ENCODE measurements around the gene CACNB4.
"Not testable (repeated sequence)": the region's sequence is repeated elsewhere in the genome, so short reads cannot be mapped to it uniquely, and the experiment has no call there.

Gene CACNB4

GRCh38 chr2:152050915-152051314 is 47.9 kb downstream of the CACNB4 start:
- DNase-seq (ENCODE audit: low read depth in 2 of 2): no peak

GRCh38 chr2:152050341-152050740 is 48.5 kb downstream of the CACNB4 start:
- no peak for DNase-seq (ENCODE audit: low read depth in 2 of 2)

GRCh38 chr2:152049541-152049940 is 49.3 kb downstream of the CACNB4 start:
- DNase-seq (ENCODE audit: low read depth in 2 of 2): no peak

- DNase-seq (ENCODE audit: low read depth in 2 of 2): no peak
Measured at GRCh38 chr2:152047824-152048471, 50.9 kb downstream of the CACNB4 start.

GRCh38 chr2:152046940-152047339 is 51.9 kb downstream of the CACNB4 start:
- DNase-seq (ENCODE audit: low read depth in 2 of 2): no peak

- DNase-seq (ENCODE audit: low read depth in 2 of 2): no peak
Measured at GRCh38 chr2:152042636-152043615, 55.9 kb downstream of the CACNB4 start.

GRCh38 chr2:152038441-152038958 is 60.3 kb downstream of the CACNB4 start:
- DNase-seq (ENCODE audit: low read depth in 2 of 2): no peak

GRCh38 chr2:152037743-152038435 is 61.0 kb downstream of the CACNB4 start:
- no peak for DNase-seq (ENCODE audit: low read depth in 2 of 2)

- DNase-seq (ENCODE audit: low read depth in 2 of 2): peak; percentile 11 to 19
Measured at GRCh38 chr2:152036611-152037469, 62.0 kb downstream of the CACNB4 start.

GRCh38 chr2:152034257-152034801 is 64.5 kb downstream of the CACNB4 start:
- no peak for DNase-seq (ENCODE audit: low read depth in 2 of 2)

- DNase-seq (ENCODE audit: low read depth in 2 of 2): no peak
Measured at GRCh38 chr2:152033011-152033925, 65.6 kb downstream of the CACNB4 start.

- DNase-seq (ENCODE audit: low read depth in 2 of 2): no peak
Measured at GRCh38 chr2:152031747-152032306, 67.0 kb downstream of the CACNB4 start.

- not testable (repeated sequence) for DNase-seq (ENCODE audit: low read depth in 2 of 2)
Measured at GRCh38 chr2:152030596-152031328, 68.1 kb downstream of the CACNB4 start.

GRCh38 chr2:152028182-152028862 is 70.5 kb downstream of the CACNB4 start:
- no peak for DNase-seq (ENCODE audit: low read depth in 2 of 2)

- peak; percentile 38 to 41 for DNase-seq (ENCODE audit: low read depth in 2 of 2)
Measured at GRCh38 chr2:152025678-152026287, 73.1 kb downstream of the CACNB4 start.

GRCh38 chr2:152024477-152024876 is 74.4 kb downstream of the CACNB4 start:
- no peak for DNase-seq (ENCODE audit: low read depth in 2 of 2)

GRCh38 chr2:152022090-152022489 is 76.8 kb downstream of the CACNB4 start:
- DNase-seq (ENCODE audit: low read depth in 2 of 2): no peak

GRCh38 chr2:152021001-152021400 is 77.8 kb downstream of the CACNB4 start:
- DNase-seq (ENCODE audit: low read depth in 2 of 2): not testable (repeated sequence)
